GM23338 (cell line): Measurements from ENCODE around the gene COL6A3. TPM values are rescaled to one million over a fixed set of nuclear protein-coding genes. Genes with fewer than 3 reads are reported as not detected.

Source experiments
- ATAC-seq: fragments of 200-7000 bp; cut with Tn5 transposase; 3 replicates; pipeline ENCODE4 v1.9.1; 2020
- DNase-seq: peaks from one replicate; pipeline ENCODE4 v3.0.0-alpha.2; 2015; ENCODE audit warnings: low spot score
- H2AFZ ChIP-seq: fragments of 200-600 bp; sonication (generic); 2 replicates; pipeline ENCODE4 v1.8.0; 2016; ENCODE audit warnings: antibody characterized with exemption, mild to moderate bottlenecking, moderate library complexity
- H3F3A ChIP-seq: fragments of 200-600 bp; sonication (generic); replicated peaks from 2 replicates; pipeline ENCODE4 v1.8.0; 2017; ENCODE audit warnings: antibody characterized with exemption, mixed run types, low read depth
- H3K27ac ChIP-seq: fragments of 200-600 bp; sonication (generic); 2 replicates; pipeline ENCODE4 v1.6.1; 2016; ENCODE audit warnings: low read depth
- H3K27me3 ChIP-seq: fragments of 200-600 bp; sonication (generic); 2 replicates; pipeline ENCODE4 v1.8.0; 2016; ENCODE audit warnings: mild to moderate bottlenecking, mixed run types, moderate library complexity; ENCODE audit not compliant: insufficient read depth
- H3K36me3 ChIP-seq: fragments of 200-600 bp; sonication (generic); 2 replicates; pipeline ENCODE4 v1.8.0; 2016; ENCODE audit warnings: mild to moderate bottlenecking; ENCODE audit not compliant: insufficient read depth
- H3K4me1 ChIP-seq: fragments of 200-600 bp; sonication (generic); 2 replicates; pipeline ENCODE4 v1.8.0; 2016; ENCODE audit warnings: mild to moderate bottlenecking, moderate library complexity; ENCODE audit not compliant: insufficient read depth
- H3K4me2 ChIP-seq: fragments of 200-600 bp; sonication (generic); 2 replicates; pipeline ENCODE4 v1.7.1; 2017; ENCODE audit warnings: mixed run types
- H3K4me3 ChIP-seq: fragments of 200-600 bp; sonication (generic); 2 replicates; pipeline ENCODE4 v1.6.1; 2016; ENCODE audit warnings: mixed run types
- H3K79me2 ChIP-seq: fragments of 200-600 bp; sonication (generic); replicated peaks from 2 replicates; pipeline ENCODE4 v1.8.0; 2017; ENCODE audit warnings: mild to moderate bottlenecking; ENCODE audit not compliant: insufficient read depth
- H3K9me2 ChIP-seq: fragments of 200-600 bp; sonication (generic); 2 replicates; pipeline ENCODE4 v1.8.0; 2017; ENCODE audit not compliant: insufficient read depth
- H4K20me1 ChIP-seq: fragments of 200-600 bp; sonication (generic); replicated peaks from 2 replicates; pipeline ENCODE4 v1.8.0; 2017; ENCODE audit warnings: mild to moderate bottlenecking; ENCODE audit not compliant: insufficient read depth
- H3K27ac Mint-ChIP-seq: 2 replicates; pipeline ENCODE4 v1.8.0; 2020; ENCODE audit warnings: inconsistent platforms, mild to moderate bottlenecking, moderate library complexity, mixed read lengths
- H3K27me3 Mint-ChIP-seq: 3 replicates; pipeline ENCODE4 v1.8.0; 2022; ENCODE audit warnings: low read depth, mild to moderate bottlenecking, moderate library complexity, mixed read lengths, inconsistent platforms; ENCODE audit not compliant: insufficient read depth, poor library complexity
- H3K36me3 Mint-ChIP-seq: 3 replicates; pipeline ENCODE4 v1.8.0; 2021; ENCODE audit warnings: low read depth, mild to moderate bottlenecking, inconsistent platforms, moderate library complexity, mixed read lengths
- H3K4me1 Mint-ChIP-seq: 3 replicates; pipeline ENCODE4 v1.8.0; 2020; ENCODE audit warnings: mild to moderate bottlenecking, inconsistent platforms, mixed read lengths
- H3K4me3 Mint-ChIP-seq: 3 replicates; pipeline ENCODE4 v1.8.0; 2021; ENCODE audit warnings: moderate library complexity, mild to moderate bottlenecking, inconsistent platforms, mixed read lengths
- H3K9me3 Mint-ChIP-seq: 3 replicates; pipeline ENCODE4 v1.8.0; 2020; ENCODE audit warnings: moderate library complexity, mild to moderate bottlenecking, inconsistent platforms, mixed read lengths
- EZH2 ChIP-seq: fragments of 200-600 bp; sonication (generic); IDR thresholded peaks from one replicate; pipeline ENCODE4 v1.8.0; 2017; ENCODE audit warnings: antibody characterized with exemption, mild to moderate bottlenecking, low read depth; ENCODE audit not compliant: unreplicated experiment
- JUNB ChIP-seq: IDR thresholded peaks from one replicate; pipeline ENCODE4 v1.6.1; 2016; ENCODE audit warnings: antibody characterized with exemption; ENCODE audit not compliant: unreplicated experiment
- POLR2AphosphoS5 ChIP-seq: IDR thresholded peaks from 2 replicates; pipeline ENCODE4 v1.6.1; 2016; ENCODE audit warnings: antibody characterized with exemption, low read depth
- STAT1 ChIP-seq: IDR thresholded peaks from one replicate; pipeline ENCODE4 v1.6.1; 2016; ENCODE audit warnings: antibody characterized with exemption; ENCODE audit not compliant: unreplicated experiment
- polyA plus RNA-seq: library from polyadenylated mRNA; unstranded; fragments of >200 nt; fragmentation: Nextera tagmentation; extraction: Ambion mirVana; gene quantifications from 2 replicates; pipeline ENCODE4 v1.2.1, GENCODE V29; 2016
- total RNA-seq: library from RNA; depleted of rRNA; stranded (reverse); fragments of >200 nt; shearing (Covaris generic); gene quantifications from 2 replicates; pipeline ENCODE4 v1.2.3, GENCODE V29; 2014
- TF ChIP-seq, protein P1 (sequence below): fragments of 250-450 bp; sonication (Bioruptor Pico); IDR thresholded peaks from 2 replicates; pipeline ENCODE4 v1.5.0; 2020; ENCODE audit warnings: mild to moderate bottlenecking, moderate library complexity
- TF ChIP-seq, protein P2 (sequence below): IDR thresholded peaks from 2 replicates; pipeline ENCODE4 v1.6.1; 2016; ENCODE audit warnings: antibody characterized with exemption
- TF ChIP-seq, protein P3 (sequence below), 2 experiments: fragments of 200-600 bp in 1 of 2; sonication (generic) in 1 of 2; conservative IDR thresholded peaks; 2 replicates each; pipeline versions ENCODE4 v1.5.1 to v1.6.1; 2016 to 2017; ENCODE audit warnings: antibody characterized with exemption in 2 of 2, low read depth in 2 of 2, mild to moderate bottlenecking in 2 of 2, moderate library complexity in 1 of 2

Gene COL6A3
- total and polyA plus RNA-seq, 2 experiments from 2014 or later: 1.2 to 7.3 TPM

DNA sequence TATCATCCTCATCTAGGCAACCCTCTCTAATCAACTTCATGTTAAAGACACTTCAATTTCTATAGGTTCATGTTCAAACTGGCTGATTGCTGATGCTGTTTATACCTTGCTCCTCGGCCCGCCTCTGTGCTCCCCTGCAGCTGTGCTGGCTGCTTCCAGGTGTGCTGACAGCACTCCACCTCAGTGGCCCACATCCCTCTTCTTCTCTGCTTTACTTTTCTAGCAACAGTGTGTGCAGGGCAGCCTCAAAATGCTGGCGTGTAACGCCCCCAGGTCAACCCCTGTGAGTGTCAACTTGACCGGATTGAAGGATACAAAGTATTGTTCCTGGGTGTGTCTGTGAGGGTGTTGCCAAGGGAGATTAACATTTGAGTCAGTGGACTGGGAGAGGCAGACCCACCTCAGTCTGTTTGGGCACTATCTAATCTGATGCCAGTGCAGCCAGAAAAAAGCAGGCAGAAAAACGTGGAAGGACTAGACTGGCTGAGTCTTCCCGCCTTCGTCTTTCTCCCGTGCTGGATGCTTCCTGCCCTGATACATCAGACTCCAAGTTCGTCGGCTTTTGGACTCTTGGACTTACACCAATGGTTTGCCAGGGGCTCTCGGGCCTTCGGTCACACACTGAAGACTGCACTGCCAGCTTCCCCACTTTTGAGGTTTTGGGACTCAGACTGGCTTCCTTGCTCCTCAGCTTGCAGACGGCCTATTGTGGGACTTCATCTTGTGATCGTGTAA lies 94.7 kb downstream of the COL6A3 start:
- ATAC-seq (no peak), DNase-seq (no peak)
- H3K27me3 ChIP-seq: no peaks in the 10 kb centered on the region
- Mint-ChIP-seq H3K36me3 (no peaks in the 10 kb centered on the region), H3K27ac (no peak overlapping the region), H3K4me3 (no peak overlapping the region), H3K4me1 (peaks cover 4% of the 10 kb centered on the region), H3K9me3 (no peaks in the 10 kb centered on the region), H3K27me3 (peaks cover 5% of the 10 kb centered on the region)
- TF ChIP-seq, protein P1, sequence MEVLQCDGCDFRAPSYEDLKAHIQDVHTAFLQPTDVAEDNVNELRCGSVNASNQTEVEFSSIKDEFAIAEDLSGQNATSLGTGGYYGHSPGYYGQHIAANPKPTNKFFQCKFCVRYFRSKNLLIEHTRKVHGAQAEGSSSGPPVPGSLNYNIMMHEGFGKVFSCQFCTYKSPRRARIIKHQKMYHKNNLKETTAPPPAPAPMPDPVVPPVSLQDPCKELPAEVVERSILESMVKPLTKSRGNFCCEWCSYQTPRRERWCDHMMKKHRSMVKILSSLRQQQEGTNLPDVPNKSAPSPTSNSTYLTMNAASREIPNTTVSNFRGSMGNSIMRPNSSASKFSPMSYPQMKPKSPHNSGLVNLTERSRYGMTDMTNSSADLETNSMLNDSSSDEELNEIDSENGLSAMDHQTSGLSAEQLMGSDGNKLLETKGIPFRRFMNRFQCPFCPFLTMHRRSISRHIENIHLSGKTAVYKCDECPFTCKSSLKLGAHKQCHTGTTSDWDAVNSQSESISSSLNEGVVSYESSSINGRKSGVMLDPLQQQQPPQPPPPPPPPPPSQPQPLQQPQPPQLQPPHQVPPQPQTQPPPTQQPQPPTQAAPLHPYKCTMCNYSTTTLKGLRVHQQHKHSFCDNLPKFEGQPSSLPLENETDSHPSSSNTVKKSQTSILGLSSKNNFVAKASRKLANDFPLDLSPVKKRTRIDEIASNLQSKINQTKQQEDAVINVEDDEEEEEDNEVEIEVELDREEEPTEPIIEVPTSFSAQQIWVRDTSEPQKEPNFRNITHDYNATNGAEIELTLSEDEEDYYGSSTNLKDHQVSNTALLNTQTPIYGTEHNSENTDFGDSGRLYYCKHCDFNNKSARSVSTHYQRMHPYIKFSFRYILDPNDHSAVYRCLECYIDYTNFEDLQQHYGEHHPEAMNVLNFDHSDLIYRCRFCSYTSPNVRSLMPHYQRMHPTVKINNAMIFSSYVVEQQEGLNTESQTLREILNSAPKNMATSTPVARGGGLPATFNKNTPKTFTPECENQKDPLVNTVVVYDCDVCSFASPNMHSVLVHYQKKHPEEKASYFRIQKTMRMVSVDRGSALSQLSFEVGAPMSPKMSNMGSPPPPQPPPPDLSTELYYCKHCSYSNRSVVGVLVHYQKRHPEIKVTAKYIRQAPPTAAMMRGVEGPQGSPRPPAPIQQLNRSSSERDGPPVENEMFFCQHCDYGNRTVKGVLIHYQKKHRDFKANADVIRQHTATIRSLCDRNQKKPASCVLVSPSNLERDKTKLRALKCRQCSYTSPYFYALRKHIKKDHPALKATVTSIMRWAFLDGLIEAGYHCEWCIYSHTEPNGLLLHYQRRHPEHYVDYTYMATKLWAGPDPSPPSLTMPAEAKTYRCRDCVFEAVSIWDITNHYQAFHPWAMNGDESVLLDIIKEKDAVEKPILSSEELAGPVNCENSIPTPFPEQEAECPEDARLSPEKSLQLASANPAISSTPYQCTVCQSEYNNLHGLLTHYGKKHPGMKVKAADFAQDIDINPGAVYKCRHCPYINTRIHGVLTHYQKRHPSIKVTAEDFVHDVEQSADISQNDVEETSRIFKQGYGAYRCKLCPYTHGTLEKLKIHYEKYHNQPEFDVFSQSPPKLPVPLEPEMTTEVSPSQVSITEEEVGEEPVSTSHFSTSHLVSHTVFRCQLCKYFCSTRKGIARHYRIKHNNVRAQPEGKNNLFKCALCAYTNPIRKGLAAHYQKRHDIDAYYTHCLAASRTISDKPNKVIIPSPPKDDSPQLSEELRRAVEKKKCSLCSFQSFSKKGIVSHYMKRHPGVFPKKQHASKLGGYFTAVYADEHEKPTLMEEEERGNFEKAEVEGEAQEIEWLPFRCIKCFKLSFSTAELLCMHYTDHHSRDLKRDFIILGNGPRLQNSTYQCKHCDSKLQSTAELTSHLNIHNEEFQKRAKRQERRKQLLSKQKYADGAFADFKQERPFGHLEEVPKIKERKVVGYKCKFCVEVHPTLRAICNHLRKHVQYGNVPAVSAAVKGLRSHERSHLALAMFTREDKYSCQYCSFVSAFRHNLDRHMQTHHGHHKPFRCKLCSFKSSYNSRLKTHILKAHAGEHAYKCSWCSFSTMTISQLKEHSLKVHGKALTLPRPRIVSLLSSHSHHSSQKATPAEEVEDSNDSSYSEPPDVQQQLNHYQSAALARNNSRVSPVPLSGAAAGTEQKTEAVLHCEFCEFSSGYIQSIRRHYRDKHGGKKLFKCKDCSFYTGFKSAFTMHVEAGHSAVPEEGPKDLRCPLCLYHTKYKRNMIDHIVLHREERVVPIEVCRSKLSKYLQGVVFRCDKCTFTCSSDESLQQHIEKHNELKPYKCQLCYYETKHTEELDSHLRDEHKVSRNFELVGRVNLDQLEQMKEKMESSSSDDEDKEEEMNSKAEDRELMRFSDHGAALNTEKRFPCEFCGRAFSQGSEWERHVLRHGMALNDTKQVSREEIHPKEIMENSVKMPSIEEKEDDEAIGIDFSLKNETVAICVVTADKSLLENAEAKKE: no peak
- TF ChIP-seq JUNB (no peak), POLR2AphosphoS5 (no peak)
- TF ChIP-seq, protein P2, sequence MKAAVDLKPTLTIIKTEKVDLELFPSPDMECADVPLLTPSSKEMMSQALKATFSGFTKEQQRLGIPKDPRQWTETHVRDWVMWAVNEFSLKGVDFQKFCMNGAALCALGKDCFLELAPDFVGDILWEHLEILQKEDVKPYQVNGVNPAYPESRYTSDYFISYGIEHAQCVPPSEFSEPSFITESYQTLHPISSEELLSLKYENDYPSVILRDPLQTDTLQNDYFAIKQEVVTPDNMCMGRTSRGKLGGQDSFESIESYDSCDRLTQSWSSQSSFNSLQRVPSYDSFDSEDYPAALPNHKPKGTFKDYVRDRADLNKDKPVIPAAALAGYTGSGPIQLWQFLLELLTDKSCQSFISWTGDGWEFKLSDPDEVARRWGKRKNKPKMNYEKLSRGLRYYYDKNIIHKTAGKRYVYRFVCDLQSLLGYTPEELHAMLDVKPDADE: no peak
- H3K9me2 ChIP-seq: peaks cover 7% of the 10 kb centered on the region
- no peaks in the 10 kb centered on the region for H3K36me3 ChIP-seq
- H3K4me3 ChIP-seq: no peak overlapping the region
- no peaks in the 10 kb centered on the region for H3K79me2 ChIP-seq
- H3F3A ChIP-seq: no peaks in the 10 kb centered on the region
- H2AFZ ChIP-seq: no peak overlapping the region
- H3K4me1 ChIP-seq: no peaks in the 10 kb centered on the region
- H3K4me2 ChIP-seq: no peak overlapping the region
- no peak overlapping the region for H3K27ac ChIP-seq
- H4K20me1 ChIP-seq: no peaks in the 10 kb centered on the region

DNA sequence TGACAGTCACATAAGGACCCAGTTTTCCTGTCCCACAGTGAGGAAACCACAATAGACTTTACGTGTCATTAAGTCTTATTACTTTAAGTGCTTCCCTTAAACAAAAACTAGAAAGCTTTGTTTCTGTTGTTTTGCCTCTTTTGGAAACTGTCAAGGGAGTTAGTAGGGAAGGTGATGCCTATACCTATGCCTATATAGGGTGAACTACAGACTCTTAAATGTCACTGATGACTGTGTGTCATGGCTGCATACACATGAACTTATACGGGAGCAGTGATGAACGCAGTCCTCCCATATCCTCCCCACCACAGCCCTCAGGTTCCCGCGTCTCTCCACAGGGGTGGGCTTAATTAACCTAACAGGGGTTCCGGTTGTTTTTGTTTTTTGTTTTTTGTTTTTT lies 97.6 kb downstream of the COL6A3 start:
- peaks cover 4% of the 10 kb centered on the region; the same call in 2 of the 3 replicates for H3K4me1 Mint-ChIP-seq
- no peaks in the 10 kb centered on the region for H3K36me3 Mint-ChIP-seq
- no peaks in the 10 kb centered on the region for H3K9me3 Mint-ChIP-seq
- no peak overlapping the region for H3K4me3 Mint-ChIP-seq
- no peak overlapping the region for H3K27ac Mint-ChIP-seq
- no peaks in the 10 kb centered on the region for H3F3A ChIP-seq
- no peaks in the 10 kb centered on the region for H3K36me3 ChIP-seq
- no peak overlapping the region for H3K4me3 ChIP-seq
- no peak overlapping the region for H3K4me2 ChIP-seq
- H2AFZ ChIP-seq: no peak overlapping the region
- ATAC-seq: no peak
- H3K9me2 ChIP-seq: peaks cover 4% of the 10 kb centered on the region
- H4K20me1 ChIP-seq: no peaks in the 10 kb centered on the region
- no peaks in the 10 kb centered on the region for H3K27me3 ChIP-seq
- no peak for DNase-seq
- H3K79me2 ChIP-seq: no peaks in the 10 kb centered on the region
- H3K27me3 Mint-ChIP-seq: peaks cover 5% of the 10 kb centered on the region
- H3K27ac ChIP-seq: no peak overlapping the region
- no peaks in the 10 kb centered on the region for H3K4me1 ChIP-seq
- TF ChIP-seq STAT1: no peak
- no peak for TF ChIP-seq JUNB
- TF ChIP-seq EZH2: no peak
- TF ChIP-seq, protein P3, sequence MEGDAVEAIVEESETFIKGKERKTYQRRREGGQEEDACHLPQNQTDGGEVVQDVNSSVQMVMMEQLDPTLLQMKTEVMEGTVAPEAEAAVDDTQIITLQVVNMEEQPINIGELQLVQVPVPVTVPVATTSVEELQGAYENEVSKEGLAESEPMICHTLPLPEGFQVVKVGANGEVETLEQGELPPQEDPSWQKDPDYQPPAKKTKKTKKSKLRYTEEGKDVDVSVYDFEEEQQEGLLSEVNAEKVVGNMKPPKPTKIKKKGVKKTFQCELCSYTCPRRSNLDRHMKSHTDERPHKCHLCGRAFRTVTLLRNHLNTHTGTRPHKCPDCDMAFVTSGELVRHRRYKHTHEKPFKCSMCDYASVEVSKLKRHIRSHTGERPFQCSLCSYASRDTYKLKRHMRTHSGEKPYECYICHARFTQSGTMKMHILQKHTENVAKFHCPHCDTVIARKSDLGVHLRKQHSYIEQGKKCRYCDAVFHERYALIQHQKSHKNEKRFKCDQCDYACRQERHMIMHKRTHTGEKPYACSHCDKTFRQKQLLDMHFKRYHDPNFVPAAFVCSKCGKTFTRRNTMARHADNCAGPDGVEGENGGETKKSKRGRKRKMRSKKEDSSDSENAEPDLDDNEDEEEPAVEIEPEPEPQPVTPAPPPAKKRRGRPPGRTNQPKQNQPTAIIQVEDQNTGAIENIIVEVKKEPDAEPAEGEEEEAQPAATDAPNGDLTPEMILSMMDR (conservative IDR thresholded peaks at IDR 0.05; ENCODE audit: low read depth in 2 of 2): no peak
